ENCODE results near the gene ANKRD13C. TPM values are rescaled to one million over a fixed set of nuclear protein-coding genes. Genes with fewer than 3 reads are reported as not detected.

The ANKRD13C gene
- 7.1 TPM for polyA plus RNA-seq (2012; ENCODE audit: low read depth, missing spikeins)

DNA sequence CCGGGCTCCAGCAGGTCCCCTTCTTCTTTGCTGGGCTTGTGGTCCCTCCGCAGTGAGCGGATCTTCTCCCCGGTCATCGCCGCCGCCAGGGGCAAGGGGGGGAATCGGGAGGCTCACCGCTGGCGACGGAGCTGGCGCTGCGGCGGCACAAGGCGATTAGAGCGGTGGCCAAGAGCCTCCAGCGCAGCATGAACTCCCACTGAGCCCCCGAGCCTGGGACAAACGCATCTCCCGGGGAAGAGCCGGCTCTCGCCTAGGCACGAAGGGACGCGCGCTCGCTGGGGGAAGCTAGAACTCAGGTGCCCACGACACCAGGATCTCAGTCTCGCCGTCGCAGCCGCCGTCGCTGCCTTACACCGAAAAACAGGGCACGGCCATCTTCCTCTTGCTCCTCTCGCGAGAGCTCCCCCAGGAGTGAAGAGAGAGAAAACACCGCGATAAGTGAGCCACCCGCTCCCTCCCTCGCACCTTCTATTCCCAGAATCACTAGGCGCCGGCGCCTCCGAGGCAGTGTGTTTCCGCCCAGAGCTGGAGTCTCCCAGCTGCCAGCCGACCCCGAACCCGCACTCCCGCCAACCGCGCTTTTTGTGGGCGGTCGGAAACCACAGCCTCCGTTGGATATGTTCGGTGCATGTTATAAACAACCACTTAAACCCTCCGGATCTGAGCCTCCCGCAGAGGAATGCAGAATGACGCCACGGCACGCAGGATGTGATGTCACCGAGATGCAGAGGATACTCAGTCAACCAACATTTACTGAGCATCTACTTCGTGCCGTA, at the start of gene ANKRD13C:
TSS of gene ANKRD13C (minus strand) at position 391 of the 779 bp plus-strand sequence. CDS start at position 77, 314 bp downstream.
- peak; percentile 97 for TF ChIP-seq TAF1 (IDR thresholded peaks at IDR 0.05; ENCODE audit: low read depth, low read length)
- peak; percentile 71; the same call in 1 of the 2 replicates for TF ChIP-seq POU2F2 (IDR thresholded peaks at IDR 0.05; ENCODE audit: low read depth, low read length)
- TF ChIP-seq POLR2A (IDR thresholded peaks at IDR 0.05; ENCODE audit: low read depth, low read length) = peak; percentile 96
- 0 out of 2 replicates have a peak, but pooled peaks have one; percentile 2 for TF ChIP-seq SPI1 (IDR thresholded peaks at IDR 0.05; ENCODE audit: low read depth, low read length)
- no peak for TF ChIP-seq PAX5 (IDR thresholded peaks at IDR 0.05; ENCODE audit: insufficient read depth, low read length, severe bottlenecking)
- TF ChIP-seq POLR2AphosphoS5 (IDR thresholded peaks at IDR 0.05; ENCODE audit: low read depth, low read length) = peak; percentile 95
- peak; percentile 89 for FAIRE-seq
- DNase-seq (ENCODE audit: insufficient read length, low spot score) = peak; percentile 80

DNA sequence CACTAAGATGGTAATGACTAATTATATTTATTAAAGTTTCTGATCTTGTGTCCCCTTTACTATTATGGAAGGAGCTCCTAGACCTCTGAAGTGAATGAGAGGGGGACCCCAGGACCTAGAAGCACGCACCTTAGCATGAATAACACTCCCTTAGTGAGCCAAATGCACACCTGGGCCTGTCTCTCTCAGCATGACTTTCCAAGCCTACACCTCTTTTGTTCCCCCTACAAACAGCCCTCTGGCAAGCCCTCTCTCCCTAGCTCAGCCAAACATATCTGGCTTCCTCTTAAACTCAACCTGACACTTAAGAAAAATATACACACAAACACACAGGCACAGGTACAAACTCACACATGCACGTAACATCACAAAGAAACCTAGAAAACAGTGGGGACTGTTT, 49.2 kb upstream of the ANKRD13C start:
- TF ChIP-seq SPI1 (IDR thresholded peaks at IDR 0.05; ENCODE audit: low read depth, low read length) = no peak
- TF ChIP-seq POU2F2 (IDR thresholded peaks at IDR 0.05; ENCODE audit: low read depth, low read length) = no peak
- TF ChIP-seq POLR2A (IDR thresholded peaks at IDR 0.05; ENCODE audit: low read depth, low read length) = no peak
- TF ChIP-seq PAX5 (IDR thresholded peaks at IDR 0.05; ENCODE audit: insufficient read depth, low read length, severe bottlenecking) = no peak
- no peak for TF ChIP-seq POLR2AphosphoS5 (IDR thresholded peaks at IDR 0.05; ENCODE audit: low read depth, low read length)
- no peak for TF ChIP-seq TAF1 (IDR thresholded peaks at IDR 0.05; ENCODE audit: low read depth, low read length)
- no peak for DNase-seq (ENCODE audit: insufficient read length, low spot score)
- FAIRE-seq = no peak

DNA sequence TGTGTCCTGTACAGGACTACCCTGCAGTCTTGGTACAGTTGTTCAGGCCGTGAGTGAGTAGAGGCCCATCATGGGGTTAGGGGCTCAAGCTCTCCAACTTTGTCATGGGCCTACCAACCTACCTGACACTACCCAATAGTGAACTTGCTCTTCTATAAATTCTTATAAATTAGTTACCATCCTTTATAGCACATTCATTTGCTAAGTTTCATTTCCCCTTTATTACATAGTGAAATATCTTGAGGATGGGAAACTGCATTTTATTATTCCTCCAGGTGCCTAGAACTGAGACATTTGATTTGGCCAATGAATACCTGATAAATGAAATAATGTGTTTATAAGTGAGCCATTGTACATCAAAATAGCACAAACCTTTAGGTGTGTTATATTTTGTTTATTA, 47.5 kb upstream of the ANKRD13C start:
- DNase-seq (ENCODE audit: insufficient read length, low spot score) (no peak), FAIRE-seq (peak; percentile 9)
- TF ChIP-seq POLR2A (IDR thresholded peaks at IDR 0.05; ENCODE audit: low read depth, low read length) (no peak), POU2F2 (IDR thresholded peaks at IDR 0.05; ENCODE audit: low read depth, low read length) (no peak), SPI1 (IDR thresholded peaks at IDR 0.05; ENCODE audit: low read depth, low read length) (peak; percentile 75), POLR2AphosphoS5 (IDR thresholded peaks at IDR 0.05; ENCODE audit: low read depth, low read length) (no peak), PAX5 (IDR thresholded peaks at IDR 0.05; ENCODE audit: insufficient read depth, low read length, severe bottlenecking) (no peak)

DNA sequence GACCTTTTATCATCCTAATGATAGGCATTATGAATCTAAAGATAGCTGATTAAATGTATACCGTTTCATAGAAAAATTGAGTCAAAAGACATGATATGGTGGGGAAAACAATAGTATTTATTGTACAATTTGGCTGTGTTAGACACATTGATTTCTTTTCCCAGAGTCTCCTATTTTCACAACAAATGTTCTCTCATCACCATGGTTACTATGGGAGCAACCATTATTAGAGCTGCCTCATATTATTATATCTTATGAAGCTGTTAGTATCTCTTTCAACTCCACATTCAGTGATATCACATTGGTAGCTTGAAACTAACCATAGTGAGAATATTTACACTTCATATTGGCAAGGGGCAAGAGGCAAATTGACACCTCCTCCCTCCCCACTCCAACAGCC, 45.8 kb upstream of the ANKRD13C start:
- no peak for DNase-seq (ENCODE audit: insufficient read length, low spot score)
- TF ChIP-seq POU2F2 (IDR thresholded peaks at IDR 0.05; ENCODE audit: low read depth, low read length) (no peak), SPI1 (IDR thresholded peaks at IDR 0.05; ENCODE audit: low read depth, low read length) (no peak)
- FAIRE-seq = no peak

DNA sequence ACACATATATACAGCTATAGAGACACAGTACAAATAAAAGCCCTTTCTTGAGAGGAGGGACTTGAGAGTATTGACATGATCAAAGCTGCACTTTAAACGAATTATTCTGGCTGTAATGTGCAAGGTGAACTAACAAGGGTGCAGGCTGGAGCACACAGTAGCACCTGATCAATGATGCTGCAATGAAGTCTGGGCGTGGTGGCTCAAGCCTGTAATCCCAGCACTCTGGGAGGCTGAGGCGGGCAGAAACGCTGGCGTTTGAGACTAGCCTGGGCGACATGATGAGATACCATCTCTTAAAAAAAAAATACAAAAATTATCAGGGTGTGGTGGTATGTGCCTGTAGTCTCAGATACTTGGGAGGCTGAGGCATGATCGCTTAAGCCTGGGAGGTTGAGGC, 42.5 kb upstream of the ANKRD13C start:
- TF ChIP-seq POLR2AphosphoS5 (IDR thresholded peaks at IDR 0.05; ENCODE audit: low read depth, low read length) (no peak), POLR2A (IDR thresholded peaks at IDR 0.05; ENCODE audit: low read depth, low read length) (no peak), TAF1 (IDR thresholded peaks at IDR 0.05; ENCODE audit: low read depth, low read length) (no peak), POU2F2 (IDR thresholded peaks at IDR 0.05; ENCODE audit: low read depth, low read length) (no peak), SPI1 (IDR thresholded peaks at IDR 0.05; ENCODE audit: low read depth, low read length) (no peak), PAX5 (IDR thresholded peaks at IDR 0.05; ENCODE audit: insufficient read depth, low read length, severe bottlenecking) (no peak)
- FAIRE-seq (no peak), DNase-seq (ENCODE audit: insufficient read length, low spot score) (no peak)

DNA sequence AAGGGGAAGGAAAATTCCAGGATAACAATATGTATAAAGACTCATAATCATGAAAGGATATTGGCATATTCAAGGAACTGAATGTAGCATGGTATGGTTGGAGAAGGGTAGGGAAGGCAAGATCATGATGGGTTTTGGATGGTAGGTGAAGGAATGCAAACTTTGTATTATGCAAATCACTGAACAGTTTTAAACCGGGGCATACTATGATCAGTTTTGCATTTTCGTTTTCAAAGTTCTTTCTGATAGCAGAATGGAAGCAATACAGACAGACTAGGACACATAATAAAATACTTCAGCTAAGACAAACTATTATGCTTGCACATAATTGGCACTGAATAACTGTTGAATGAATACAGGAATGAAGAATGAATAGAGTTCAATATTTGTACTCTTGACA, 42.1 kb upstream of the ANKRD13C start:
- FAIRE-seq = peak; percentile 9
- TF ChIP-seq PAX5 (IDR thresholded peaks at IDR 0.05; ENCODE audit: insufficient read depth, low read length, severe bottlenecking) (no peak), POLR2AphosphoS5 (IDR thresholded peaks at IDR 0.05; ENCODE audit: low read depth, low read length) (no peak), TAF1 (IDR thresholded peaks at IDR 0.05; ENCODE audit: low read depth, low read length) (no peak)
- DNase-seq (ENCODE audit: insufficient read length, low spot score) = no peak

- DNase-seq (ENCODE audit: insufficient read length, low spot score) (no peak), FAIRE-seq (no peak)
- TF ChIP-seq SPI1 (IDR thresholded peaks at IDR 0.05; ENCODE audit: low read depth, low read length) = no peak
- TF ChIP-seq POLR2AphosphoS5 (IDR thresholded peaks at IDR 0.05; ENCODE audit: low read depth, low read length) = no peak
- TF ChIP-seq PAX5 (IDR thresholded peaks at IDR 0.05; ENCODE audit: insufficient read depth, low read length, severe bottlenecking) = no peak
- TF ChIP-seq POU2F2 (IDR thresholded peaks at IDR 0.05; ENCODE audit: low read depth, low read length) = no peak
- no peak for TF ChIP-seq POLR2A (IDR thresholded peaks at IDR 0.05; ENCODE audit: low read depth, low read length)
- TF ChIP-seq TAF1 (IDR thresholded peaks at IDR 0.05; ENCODE audit: low read depth, low read length) = no peak
Measured at GRCh38 chr1:70392626-70393025, 38.1 kb upstream of the ANKRD13C start.

DNA sequence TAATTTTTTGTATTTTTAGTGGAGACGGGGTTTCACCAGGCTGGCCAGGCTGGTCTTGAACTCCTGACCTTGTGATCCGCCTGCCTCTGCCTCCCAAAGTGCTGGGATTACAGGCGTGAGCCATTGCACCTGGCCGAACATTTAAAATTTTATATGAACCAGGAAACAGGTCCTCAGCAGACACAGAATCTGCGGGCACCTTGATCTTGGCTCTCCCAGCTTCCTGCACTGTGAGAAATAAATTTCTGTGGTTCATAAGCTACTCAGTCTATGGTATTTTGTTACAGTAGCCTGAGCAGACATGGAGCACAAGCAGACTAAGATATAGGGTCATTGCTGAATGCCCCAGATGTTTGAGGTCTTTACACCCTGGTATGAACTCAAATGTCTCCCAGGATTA, 33.0 kb upstream of the ANKRD13C start:
- DNase-seq (ENCODE audit: insufficient read length, low spot score) (no peak), FAIRE-seq (no peak)
- TF ChIP-seq PAX5 (IDR thresholded peaks at IDR 0.05; ENCODE audit: insufficient read depth, low read length, severe bottlenecking) = no peak
- TF ChIP-seq SPI1 (IDR thresholded peaks at IDR 0.05; ENCODE audit: low read depth, low read length) = no peak
- no peak for TF ChIP-seq POLR2AphosphoS5 (IDR thresholded peaks at IDR 0.05; ENCODE audit: low read depth, low read length)
- no peak for TF ChIP-seq TAF1 (IDR thresholded peaks at IDR 0.05; ENCODE audit: low read depth, low read length)
- no peak for TF ChIP-seq POU2F2 (IDR thresholded peaks at IDR 0.05; ENCODE audit: low read depth, low read length)
- TF ChIP-seq POLR2A (IDR thresholded peaks at IDR 0.05; ENCODE audit: low read depth, low read length) = no peak

- FAIRE-seq (no peak), DNase-seq (ENCODE audit: insufficient read length, low spot score) (no peak)
- TF ChIP-seq TAF1 (IDR thresholded peaks at IDR 0.05; ENCODE audit: low read depth, low read length) (no peak), POLR2AphosphoS5 (IDR thresholded peaks at IDR 0.05; ENCODE audit: low read depth, low read length) (no peak), POU2F2 (IDR thresholded peaks at IDR 0.05; ENCODE audit: low read depth, low read length) (no peak), PAX5 (IDR thresholded peaks at IDR 0.05; ENCODE audit: insufficient read depth, low read length, severe bottlenecking) (no peak), POLR2A (IDR thresholded peaks at IDR 0.05; ENCODE audit: low read depth, low read length) (no peak), SPI1 (IDR thresholded peaks at IDR 0.05; ENCODE audit: low read depth, low read length) (no peak)
Measured at GRCh38 chr1:70386121-70386520, 31.6 kb upstream of the ANKRD13C start.

DNA sequence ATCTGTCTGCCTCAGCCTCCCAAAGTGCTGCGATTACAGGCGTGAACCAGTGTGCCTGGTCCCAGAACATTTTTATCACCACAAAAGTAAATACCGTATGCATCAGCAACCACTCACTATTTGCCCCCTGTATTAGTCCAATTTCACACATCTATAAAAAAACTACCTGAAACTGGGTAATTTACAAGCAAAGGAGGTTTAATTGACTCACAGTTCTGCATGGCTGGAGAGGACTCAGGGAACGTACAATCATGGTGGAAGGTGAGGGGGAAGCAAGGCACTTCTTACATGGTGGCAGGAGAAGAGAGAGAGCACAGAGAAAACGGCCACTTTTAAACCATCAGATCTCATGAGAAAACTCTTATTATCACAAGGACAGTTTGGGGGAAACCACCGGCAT, 31.0 kb upstream of the ANKRD13C start:
- FAIRE-seq (no peak), DNase-seq (ENCODE audit: insufficient read length, low spot score) (no peak)
- no peak for TF ChIP-seq PAX5 (IDR thresholded peaks at IDR 0.05; ENCODE audit: insufficient read depth, low read length, severe bottlenecking)
- no peak for TF ChIP-seq SPI1 (IDR thresholded peaks at IDR 0.05; ENCODE audit: low read depth, low read length)
- no peak for TF ChIP-seq POU2F2 (IDR thresholded peaks at IDR 0.05; ENCODE audit: low read depth, low read length)
- no peak for TF ChIP-seq POLR2A (IDR thresholded peaks at IDR 0.05; ENCODE audit: low read depth, low read length)
- no peak for TF ChIP-seq TAF1 (IDR thresholded peaks at IDR 0.05; ENCODE audit: low read depth, low read length)
- no peak for TF ChIP-seq POLR2AphosphoS5 (IDR thresholded peaks at IDR 0.05; ENCODE audit: low read depth, low read length)
